Breast epithelium (tissue), 4 donors: ENCODE results near the gene CD163L1. TPM values are rescaled to one million over a fixed set of nuclear protein-coding genes. Genes with fewer than 3 reads are reported as not detected.
"Not testable (repeated sequence)": the region's sequence is repeated elsewhere in the genome, so short reads cannot be mapped to it uniquely, and the experiment has no call there.

ENCODE experiments used
- DNase-seq, 2 donors: peaks; one replicate each; pipeline ENCODE4 v3.0.0-alpha.2; 2019; ENCODE audit warnings: low spot score in 2 of 2
- H3K27ac ChIP-seq, 2 donors: fragments of 200-600 bp; sonication (generic) in 1 of 2; one replicate each; pipeline ENCODE4 v1.5.1; 2016 to 2019; ENCODE audit warnings: mild to moderate bottlenecking in 1 of 2
- H3K27me3 ChIP-seq, 2 donors: fragments of 200-600 bp; sonication (generic) in 1 of 2; one replicate each; pipeline versions ENCODE4 v1.5.1 to v1.6.0; 2017 to 2019; ENCODE audit warnings: control low read depth in 1 of 2, mild to moderate bottlenecking in 1 of 2
- H3K36me3 ChIP-seq: fragments of 200-600 bp; one replicate; pipeline ENCODE4 v1.5.1; 2019
- H3K4me1 ChIP-seq, 2 donors: fragments of 200-600 bp; sonication (generic); one replicate each; pipeline ENCODE4 v1.5.1; 2016 to 2019; ENCODE audit warnings: control low read depth in 1 of 2
- H3K4me3 ChIP-seq, 3 donors: fragments of 200-600 bp; sonication (generic); 1 replicate in 2 of 3; 2 replicates in 1 of 3; pipeline ENCODE4 v1.5.1; 2016 to 2019; ENCODE audit warnings: mild to moderate bottlenecking in 3 of 3, moderate library complexity in 2 of 3
- H3K9me3 ChIP-seq, 2 donors: fragments of 200-600 bp; sonication (generic) in 1 of 2; one replicate each; pipeline ENCODE4 v1.5.1; 2016 to 2019; ENCODE audit warnings: control low read depth in 1 of 2
- CTCF ChIP-seq, 3 donors: fragments of 450-650 bp; IDR thresholded peaks; one replicate each; pipeline ENCODE4 v1.5.1; 2016 to 2017; ENCODE audit warnings: antibody characterized with exemption in 3 of 3, mild to moderate bottlenecking in 3 of 3, moderate library complexity in 3 of 3
- POLR2A ChIP-seq: fragments of 450-650 bp; IDR thresholded peaks from one replicate; pipeline ENCODE4 v1.6.1; 2016; ENCODE audit warnings: antibody characterized with exemption, mild to moderate bottlenecking, moderate library complexity
- POLR2AphosphoS5 ChIP-seq, 3 donors: sonication (generic); formaldehyde crosslinking; IDR thresholded peaks; one replicate each; pipeline ENCODE4 v1.6.1; 2017; ENCODE audit warnings: antibody characterized with exemption in 3 of 3
- intact Hi-C: fragments of 100-400 bp; cut with DNase I; formaldehyde crosslinking; loops from one replicate; pipeline ENCODE4 v1.15.1; 2023; ENCODE audit warnings: low total_unique reads
- total RNA-seq, 3 donors: library from RNA; depleted of rRNA; stranded (reverse); fragments of >200 nt; gene quantifications; one replicate each; pipeline ENCODE4 v1.1.0, GENCODE V29; 2016

Gene CD163L1
- total RNA-seq, 3 donors from 2014 or later, result 0.33 to 14.9 (median 3.5) TPM

GRCh38 chr12:7450667-7451066 lies 6.7 kb upstream of the CD163L1 start:
- Histone ChIP-seq H3K36me3 (no peaks in the 10 kb centered on the region), H3K27me3 (no peaks in the 10 kb centered on the region), H3K27ac (no peak overlapping the region), H3K4me1 (no peaks in the 10 kb centered on the region), H3K4me3 (no peak overlapping the region), H3K9me3 (no peaks in the 10 kb centered on the region)
- intact Hi-C loops, result no loop called here
- TF ChIP-seq POLR2AphosphoS5 (IDR thresholded peaks at IDR 0.05), result no peak
- no peak for TF ChIP-seq CTCF (IDR thresholded peaks at IDR 0.05)
- no peak for TF ChIP-seq POLR2A
- no peak for DNase-seq

- H3K9me3 ChIP-seq, result no peaks in the 10 kb centered on the region
- no peak overlapping the region for H3K27ac ChIP-seq
- TF ChIP-seq CTCF (IDR thresholded peaks at IDR 0.05) (no peak), POLR2AphosphoS5 (IDR thresholded peaks at IDR 0.05) (no peak), POLR2A (no peak)
- H3K27me3 ChIP-seq, result no peaks in the 10 kb centered on the region
- H3K36me3 ChIP-seq, result no peaks in the 10 kb centered on the region
- intact Hi-C loops, result no loop called here
- no peaks in the 10 kb centered on the region for H3K4me1 ChIP-seq
- no peak overlapping the region for H3K4me3 ChIP-seq
- no peak for DNase-seq
Measured at GRCh38 chr12:7448099-7448498, 4.1 kb upstream of the CD163L1 start.

GRCh38 chr12:7444537-7444936 lies 584 bp upstream of the CD163L1 start:
- intact Hi-C loops, result no loop called here
- Histone ChIP-seq H3K27me3 (no peaks in the 10 kb centered on the region), H3K27ac (no peak overlapping the region), H3K9me3 (no peaks in the 10 kb centered on the region), H3K4me3 (no peak overlapping the region), H3K36me3 (no peaks in the 10 kb centered on the region), H3K4me1 (no peaks in the 10 kb centered on the region)
- no peak for DNase-seq
- TF ChIP-seq CTCF (IDR thresholded peaks at IDR 0.05) (no peak), POLR2AphosphoS5 (IDR thresholded peaks at IDR 0.05) (no peak), POLR2A (no peak)

GRCh38 chr12:7441216-7441615 lies 2.7 kb downstream of the CD163L1 start:
- Histone ChIP-seq H3K9me3 (peaks cover 0 to 9% of the 10 kb centered on the region in 2 donors), H3K4me3 (no peak overlapping the region), H3K36me3 (no peaks in the 10 kb centered on the region), H3K4me1 (no peaks in the 10 kb centered on the region), H3K27ac (no peak overlapping the region), H3K27me3 (no peaks in the 10 kb centered on the region)
- no peak for DNase-seq
- intact Hi-C loops, result no loop called here
- TF ChIP-seq CTCF (IDR thresholded peaks at IDR 0.05) (no peak), POLR2AphosphoS5 (IDR thresholded peaks at IDR 0.05) (no peak), POLR2A (no peak)

GRCh38 chr12:7439579-7440505 lies 4.1 kb downstream of the CD163L1 start:
- Histone ChIP-seq H3K27ac (no peak overlapping the region), H3K36me3 (no peaks in the 10 kb centered on the region), H3K9me3 (peaks cover 0 to 9% of the 10 kb centered on the region in 2 donors), H3K4me1 (no peaks in the 10 kb centered on the region), H3K27me3 (no peaks in the 10 kb centered on the region), H3K4me3 (peak overlapping the region; percentile 20 to 71 (median 51))
- DNase-seq, result no peak
- TF ChIP-seq POLR2AphosphoS5 (IDR thresholded peaks at IDR 0.05) (no peak), CTCF (IDR thresholded peaks at IDR 0.05) (no peak), POLR2A (no peak)
- intact Hi-C loops, result no loop called here

GRCh38 chr12:7438291-7438995 lies 5.5 kb downstream of the CD163L1 start:
- H3K27me3 ChIP-seq, H3K4me3 ChIP-seq, H3K4me1 ChIP-seq, DNase-seq, H3K36me3 ChIP-seq, intact Hi-C loops, H3K27ac ChIP-seq, H3K9me3 ChIP-seq: not testable (repeated sequence)

- intact Hi-C loops, H3K4me3 ChIP-seq, H3K27ac ChIP-seq, H3K27me3 ChIP-seq, H3K36me3 ChIP-seq, H3K4me1 ChIP-seq, DNase-seq, H3K9me3 ChIP-seq: not testable (repeated sequence)
Measured at GRCh38 chr12:7437494-7437893, 6.5 kb downstream of the CD163L1 start.
